Hepatocyte (in vitro differentiated cells): ENCODE measurements around the gene YARS1.

Experiments
- EZH2phosphoT487 ChIP-seq: fragments of 200-600 bp; sonication (generic); IDR thresholded peaks from one replicate; pipeline ENCODE4 v1.6.1; 2018; ENCODE audit warnings: antibody characterized with exemption, mild to moderate bottlenecking, low read depth, moderate library complexity; ENCODE audit not compliant: unreplicated experiment, severe bottlenecking
- TF ChIP-seq, protein P1 (sequence below): fragments of 200-600 bp; sonication (generic); IDR thresholded peaks from 2 replicates; pipeline ENCODE4 v1.5.1; 2016; ENCODE audit warnings: antibody characterized with exemption, mild to moderate bottlenecking; ENCODE audit not compliant: poor library complexity

DNA sequence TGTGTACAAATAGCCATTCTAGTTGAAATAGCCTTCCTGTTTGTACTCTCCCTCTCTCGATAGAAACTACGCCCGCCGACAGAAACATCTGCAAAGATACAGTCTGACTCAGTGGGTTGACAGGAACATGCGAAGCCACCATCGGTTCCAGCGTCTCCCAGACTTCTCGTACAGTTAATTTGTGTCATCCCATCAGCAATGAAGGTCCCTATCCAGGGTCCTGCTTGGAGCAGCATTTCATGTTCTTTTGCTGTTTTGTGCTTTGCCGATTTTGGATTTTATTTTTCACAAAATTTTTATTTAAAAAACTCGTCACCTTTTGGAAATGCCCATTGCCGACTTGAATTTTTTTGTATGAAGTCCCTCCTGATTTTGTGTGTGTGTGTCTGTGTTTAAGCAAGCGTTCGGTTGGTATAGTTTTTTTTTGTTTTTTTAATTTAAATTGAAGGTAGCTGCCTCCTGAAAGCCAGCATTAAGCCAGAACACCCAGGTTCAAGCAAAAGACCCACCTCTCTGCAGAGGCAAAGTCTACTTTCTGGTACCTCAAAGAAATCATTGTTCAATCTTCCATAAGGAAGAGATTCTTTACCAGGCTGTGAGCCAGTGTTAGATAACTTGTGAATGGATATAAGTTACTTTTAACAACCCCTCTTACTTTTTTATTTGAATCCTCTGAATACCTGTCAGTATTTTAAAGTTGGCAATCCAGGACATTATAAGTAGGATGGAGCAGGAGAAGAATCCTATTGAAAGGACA is 38.9 kb upstream of the YARS1 start:
- TF ChIP-seq, protein P1, sequence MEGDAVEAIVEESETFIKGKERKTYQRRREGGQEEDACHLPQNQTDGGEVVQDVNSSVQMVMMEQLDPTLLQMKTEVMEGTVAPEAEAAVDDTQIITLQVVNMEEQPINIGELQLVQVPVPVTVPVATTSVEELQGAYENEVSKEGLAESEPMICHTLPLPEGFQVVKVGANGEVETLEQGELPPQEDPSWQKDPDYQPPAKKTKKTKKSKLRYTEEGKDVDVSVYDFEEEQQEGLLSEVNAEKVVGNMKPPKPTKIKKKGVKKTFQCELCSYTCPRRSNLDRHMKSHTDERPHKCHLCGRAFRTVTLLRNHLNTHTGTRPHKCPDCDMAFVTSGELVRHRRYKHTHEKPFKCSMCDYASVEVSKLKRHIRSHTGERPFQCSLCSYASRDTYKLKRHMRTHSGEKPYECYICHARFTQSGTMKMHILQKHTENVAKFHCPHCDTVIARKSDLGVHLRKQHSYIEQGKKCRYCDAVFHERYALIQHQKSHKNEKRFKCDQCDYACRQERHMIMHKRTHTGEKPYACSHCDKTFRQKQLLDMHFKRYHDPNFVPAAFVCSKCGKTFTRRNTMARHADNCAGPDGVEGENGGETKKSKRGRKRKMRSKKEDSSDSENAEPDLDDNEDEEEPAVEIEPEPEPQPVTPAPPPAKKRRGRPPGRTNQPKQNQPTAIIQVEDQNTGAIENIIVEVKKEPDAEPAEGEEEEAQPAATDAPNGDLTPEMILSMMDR = no peak
- no peak for TF ChIP-seq EZH2phosphoT487
